PC-3 (cell line): ENCODE data around the gene AADACL4. TPM values are rescaled to one million over a fixed set of nuclear protein-coding genes. Genes with fewer than 3 reads are reported as not detected.

ENCODE experiments used
- ATAC-seq: fragments of 200-7000 bp; cut with Tn5 transposase; 2 replicates; pipeline ENCODE4 v1.9.1; 2020; ENCODE audit warnings: mild to moderate bottlenecking, moderate library complexity
- BruUV-seq: library from RNA; stranded (reverse); fragments of 400-500 nt; replicated peaks from 2 replicates; lab custom pipeline; 2021; lab: Mats Ljungman, UMichigan
- CTCF ChIA-PET: fragments of 300-600 bp; sonication (Branson Sonifier 250); formaldehyde crosslinking; loops from one replicate; lab custom pipeline; 2022; ENCODE audit warnings: antibody characterized with exemption; lab: Charles Lee
- POLR2A ChIA-PET: fragments of 300-600 bp; sonication (Branson Sonifier 250); formaldehyde crosslinking; loops from one replicate; lab custom pipeline; 2022; ENCODE audit warnings: antibody characterized with exemption; ENCODE audit not compliant: unreplicated experiment; lab: Charles Lee
- DNase-seq: peaks from one replicate; pipeline ENCODE4 v3.0.0-alpha.2; 2015
- H2AFZ ChIP-seq: fragments of 300-600 bp; sonication (generic); 2 replicates; pipeline ENCODE4 v1.6.0; 2016; ENCODE audit warnings: antibody characterized with exemption, low read length
- H3F3A ChIP-seq: fragments of 300-600 bp; sonication (generic); one replicate; pipeline ENCODE4 v1.6.0; 2017; ENCODE audit warnings: antibody characterized with exemption, low read length, control low read depth, mild to moderate bottlenecking; ENCODE audit not compliant: unreplicated experiment
- H3K27ac ChIP-seq: fragments of 300-600 bp; sonication (generic); 2 replicates; pipeline ENCODE4 v1.5.1; 2016; ENCODE audit warnings: mild to moderate bottlenecking, low read length
- H3K27me3 ChIP-seq: fragments of 300-600 bp; sonication (generic); 2 replicates; pipeline ENCODE4 v1.6.1; 2016; ENCODE audit warnings: low read length, mixed read lengths
- H3K36me3 ChIP-seq: fragments of 300-600 bp; sonication (generic); 2 replicates; pipeline ENCODE4 v1.6.1; 2016; ENCODE audit warnings: low read depth, mixed run types, low read length, mixed read lengths
- H3K4me1 ChIP-seq: fragments of 300-600 bp; sonication (generic); 2 replicates; pipeline ENCODE4 v1.5.1; 2016; ENCODE audit warnings: low read length; ENCODE audit not compliant: insufficient read depth
- H3K4me2 ChIP-seq: fragments of 300-600 bp; sonication (generic); 2 replicates; pipeline ENCODE4 v1.6.0; 2016; ENCODE audit warnings: low read length
- H3K4me3 ChIP-seq: fragments of 300-600 bp; sonication (generic); 2 replicates; pipeline ENCODE4 v1.5.1; 2016; ENCODE audit warnings: mild to moderate bottlenecking, low read length, mixed read lengths
- H3K79me2 ChIP-seq: fragments of 300-600 bp; sonication (generic); 2 replicates; pipeline ENCODE4 v1.6.1; 2017; ENCODE audit warnings: low read length, mixed read lengths
- H3K9ac ChIP-seq: fragments of 300-600 bp; sonication (generic); 2 replicates; pipeline ENCODE4 v1.6.0; 2016; ENCODE audit warnings: mild to moderate bottlenecking, low read length
- H3K9me2 ChIP-seq: fragments of 300-600 bp; sonication (generic); replicated peaks from 2 replicates; pipeline ENCODE4 v1.6.1; 2016; ENCODE audit warnings: mixed run types, low read length, mixed read lengths
- H3K9me3 ChIP-seq: fragments of 300-600 bp; sonication (generic); 2 replicates; pipeline ENCODE4 v1.6.1; 2016; ENCODE audit warnings: low read length, mixed read lengths
- H4K20me1 ChIP-seq: fragments of 300-600 bp; sonication (generic); 2 replicates; pipeline ENCODE4 v1.6.1; 2016; ENCODE audit warnings: low read length, mixed read lengths
- EZH2 ChIP-seq: fragments of 300-600 bp; sonication (generic); IDR thresholded peaks from one replicate; pipeline ENCODE4 v1.6.1; 2017; ENCODE audit warnings: antibody characterized with exemption, mild to moderate bottlenecking, low read length; ENCODE audit not compliant: unreplicated experiment
- EZH2phosphoT487 ChIP-seq: fragments of 300-600 bp; sonication (generic); IDR thresholded peaks from 2 replicates; pipeline ENCODE4 v1.6.1; 2018; ENCODE audit warnings: mild to moderate bottlenecking, antibody characterized with exemption, low read length, borderline replicate concordance
- intact Hi-C: fragments of 100-400 bp; cut with micrococcal nuclease; formaldehyde crosslinking; loops from 2 replicates; pipeline ENCODE4 v1.9.0; 2023
- total RNA-seq: library from RNA; depleted of rRNA; stranded (reverse); fragments of >200 nt; gene quantifications from 2 replicates; pipeline ENCODE4 v1.2.3, GENCODE V29; 2014
- TF ChIP-seq, protein P1 (sequence below): fragments of 300-600 bp; sonication (generic); conservative IDR thresholded peaks from 2 replicates; pipeline ENCODE4 v1.5.1; 2017; ENCODE audit warnings: antibody characterized with exemption, low read depth, mild to moderate bottlenecking, low read length

The AADACL4 gene
- total RNA-seq, 1 experiment from 2014 or later: not detected

DNA sequence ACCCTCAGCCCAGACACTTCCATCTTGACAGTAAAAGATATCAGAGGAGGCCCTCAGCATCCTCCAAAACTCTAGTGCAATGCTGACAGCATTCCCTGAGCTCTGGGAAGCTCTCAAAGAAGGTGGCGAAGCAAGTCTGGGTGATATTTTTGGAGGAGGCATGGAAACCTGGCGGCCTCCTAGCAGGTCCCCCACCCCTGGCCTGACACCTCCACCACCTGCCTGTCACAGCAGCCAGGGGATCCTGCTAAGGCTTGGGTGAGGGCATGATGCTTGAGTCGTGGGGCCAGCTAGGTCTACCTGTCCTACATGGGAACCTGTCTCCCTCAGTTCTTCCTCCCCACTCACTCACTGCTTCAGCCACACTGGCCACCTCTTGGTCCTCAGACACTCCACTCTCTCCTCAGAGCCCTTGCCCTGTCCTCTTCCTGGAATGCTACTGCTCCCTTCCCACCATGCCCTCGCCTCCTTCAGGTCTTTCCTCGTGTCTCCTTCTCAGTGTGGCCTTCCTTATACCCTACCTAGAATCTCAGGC lies 34.3 kb upstream of the AADACL4 start:
- Histone ChIP-seq H3K79me2 (peaks cover 96% of the 10 kb centered on the region), H2AFZ (no peak overlapping the region), H3K9me3 (no peaks in the 10 kb centered on the region), H3K4me1 (peaks cover 44% of the 10 kb centered on the region), H3F3A (peaks cover 4% of the 10 kb centered on the region), H3K27ac (no peak overlapping the region), H3K4me3 (no peak overlapping the region), H3K9ac (no peak overlapping the region), H3K27me3 (no peaks in the 10 kb centered on the region), H4K20me1 (peaks cover 18% of the 10 kb centered on the region), H3K9me2 (no peaks in the 10 kb centered on the region), H3K4me2 (no peak overlapping the region), H3K36me3 (peaks cover 36% of the 10 kb centered on the region)
- ChIA-PET POLR2A (interaction anchor here (0.7 kb wide), 1 partner anchor 203 kb away, joined by 3 read pairs; no protein-coding TSS in a partner anchor), CTCF (no interaction called here)
- BruUV-seq: no TSS peak
- no peak for DNase-seq
- intact Hi-C loops: no loop called here
- ATAC-seq: no peak
- TF ChIP-seq, protein P1, sequence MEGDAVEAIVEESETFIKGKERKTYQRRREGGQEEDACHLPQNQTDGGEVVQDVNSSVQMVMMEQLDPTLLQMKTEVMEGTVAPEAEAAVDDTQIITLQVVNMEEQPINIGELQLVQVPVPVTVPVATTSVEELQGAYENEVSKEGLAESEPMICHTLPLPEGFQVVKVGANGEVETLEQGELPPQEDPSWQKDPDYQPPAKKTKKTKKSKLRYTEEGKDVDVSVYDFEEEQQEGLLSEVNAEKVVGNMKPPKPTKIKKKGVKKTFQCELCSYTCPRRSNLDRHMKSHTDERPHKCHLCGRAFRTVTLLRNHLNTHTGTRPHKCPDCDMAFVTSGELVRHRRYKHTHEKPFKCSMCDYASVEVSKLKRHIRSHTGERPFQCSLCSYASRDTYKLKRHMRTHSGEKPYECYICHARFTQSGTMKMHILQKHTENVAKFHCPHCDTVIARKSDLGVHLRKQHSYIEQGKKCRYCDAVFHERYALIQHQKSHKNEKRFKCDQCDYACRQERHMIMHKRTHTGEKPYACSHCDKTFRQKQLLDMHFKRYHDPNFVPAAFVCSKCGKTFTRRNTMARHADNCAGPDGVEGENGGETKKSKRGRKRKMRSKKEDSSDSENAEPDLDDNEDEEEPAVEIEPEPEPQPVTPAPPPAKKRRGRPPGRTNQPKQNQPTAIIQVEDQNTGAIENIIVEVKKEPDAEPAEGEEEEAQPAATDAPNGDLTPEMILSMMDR: no peak
- TF ChIP-seq EZH2 (no peak), EZH2phosphoT487 (no peak)

DNA sequence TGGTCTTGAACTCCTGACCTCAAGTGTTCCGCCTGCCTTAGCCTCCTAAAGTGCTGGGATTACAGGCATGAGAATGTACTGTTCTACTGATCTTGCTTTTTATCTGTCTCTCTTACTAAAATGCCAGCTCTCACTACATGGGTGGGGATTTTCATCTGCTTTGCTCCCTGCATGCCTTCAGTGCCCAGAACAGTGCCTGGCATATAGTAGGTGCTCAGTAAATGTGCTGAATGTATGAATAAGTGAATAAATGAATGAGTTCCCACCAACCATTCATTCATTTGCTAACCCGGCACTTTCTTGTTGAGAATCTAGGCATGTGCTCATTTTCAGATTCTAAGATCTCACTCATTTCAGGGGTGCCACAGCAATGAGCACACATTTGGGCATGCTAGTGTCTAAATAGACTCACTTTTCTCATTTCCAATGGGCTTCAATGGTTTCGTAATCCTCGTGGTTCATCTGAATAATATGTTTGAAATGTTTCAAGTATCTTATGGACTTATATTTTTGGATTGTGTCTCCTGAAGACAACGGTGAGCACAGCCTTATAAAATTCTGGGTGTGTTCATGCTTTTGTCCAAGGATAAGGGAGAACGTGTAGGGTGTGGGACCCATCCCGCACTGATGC lies 33.5 kb upstream of the AADACL4 start:
- peak; percentile 53 for DNase-seq
- intact Hi-C loops: no loop called here

More for the DNA sequence above, 33.5 kb upstream of the AADACL4 start:
- peaks cover 41% of the 10 kb centered on the region for H3K4me1 ChIP-seq
- no TSS peak for BruUV-seq
- no peaks in the 10 kb centered on the region for H3K9me2 ChIP-seq
- TF ChIP-seq, protein P1: no peak
- TF ChIP-seq EZH2phosphoT487: no peak
- TF ChIP-seq EZH2: no peak
- peaks cover 36% of the 10 kb centered on the region for H3K36me3 ChIP-seq
- no peak overlapping the region for H3K4me2 ChIP-seq
- H3K79me2 ChIP-seq: peaks cover 96% of the 10 kb centered on the region
- POLR2A ChIA-PET: no interaction called here
- no peaks in the 10 kb centered on the region for H3K9me3 ChIP-seq
- CTCF ChIA-PET: no interaction called here
- peaks cover 24% of the 10 kb centered on the region for H4K20me1 ChIP-seq
- ATAC-seq: no peak
- no peak overlapping the region for H3K9ac ChIP-seq
- no peak overlapping the region for H3K4me3 ChIP-seq
- no peaks in the 10 kb centered on the region for H3K27me3 ChIP-seq
- no peak overlapping the region for H3K27ac ChIP-seq
- peaks cover 4% of the 10 kb centered on the region for H3F3A ChIP-seq
- H2AFZ ChIP-seq: no peak overlapping the region
